ENCODE data around the gene COL28A1.
"Not testable (repeated sequence)": the region's sequence is repeated elsewhere in the genome, so short reads cannot be mapped to it uniquely, and the experiment has no call there.

The COL28A1 gene

GRCh38 chr7:7418997-7419396 lies 116.7 kb downstream of the COL28A1 start:
- FAIRE-seq (no peak), DNase-seq (ENCODE audit: low spot score) (no peak)

GRCh38 chr7:7417851-7418250 lies 117.8 kb downstream of the COL28A1 start:
- no peak for FAIRE-seq

GRCh38 chr7:7417414-7417813 lies 118.3 kb downstream of the COL28A1 start:
- DNase-seq (ENCODE audit: low spot score) (no peak), FAIRE-seq (no peak)

More at GRCh38 chr7:7417851-7418250, 117.8 kb downstream of the COL28A1 start:
- DNase-seq (ENCODE audit: low spot score): no peak

- FAIRE-seq: no peak
- DNase-seq (ENCODE audit: low spot score): no peak
These were observed 119.4 kb downstream of the COL28A1 start for GRCh38 chr7:7416031-7416858.

GRCh38 chr7:7414791-7415603 lies 120.7 kb downstream of the COL28A1 start:
- no peak for FAIRE-seq
- DNase-seq (ENCODE audit: low spot score): no peak

- FAIRE-seq (no peak), DNase-seq (ENCODE audit: low spot score) (no peak)
These were observed 127.5 kb downstream of the COL28A1 start for GRCh38 chr7:7408001-7408770.

- DNase-seq (ENCODE audit: low spot score) (no peak), FAIRE-seq (no peak)
These were observed 130.2 kb downstream of the COL28A1 start for GRCh38 chr7:7405461-7405860.

- FAIRE-seq: no peak
- no peak for DNase-seq (ENCODE audit: low spot score)
These were observed 136.0 kb downstream of the COL28A1 start for GRCh38 chr7:7399707-7400106.

- no peak for DNase-seq (ENCODE audit: low spot score)
- FAIRE-seq: no peak
These were observed 139.9 kb downstream of the COL28A1 start for GRCh38 chr7:7395785-7396184.

- not testable (repeated sequence) for DNase-seq (ENCODE audit: low spot score); FAIRE-seq
These were observed 147.5 kb downstream of the COL28A1 start for GRCh38 chr7:7388164-7388563.

GRCh38 chr7:7385421-7385820 lies 150.3 kb downstream of the COL28A1 start:
- DNase-seq (ENCODE audit: low spot score) (no peak), FAIRE-seq (no peak)

- DNase-seq (ENCODE audit: low spot score) (no peak), FAIRE-seq (no peak)
These were observed 151.4 kb downstream of the COL28A1 start for GRCh38 chr7:7384228-7384627.

GRCh38 chr7:7375538-7375937 lies 160.1 kb downstream of the COL28A1 start:
- DNase-seq (ENCODE audit: low spot score): no peak
- no peak for FAIRE-seq

- DNase-seq (ENCODE audit: low spot score) (no peak), FAIRE-seq (no peak)
These were observed 165.6 kb downstream of the COL28A1 start for GRCh38 chr7:7370076-7370475.

- no peak for FAIRE-seq
These were observed 166.5 kb downstream of the COL28A1 start for GRCh38 chr7:7369134-7369533.

GRCh38 chr7:7354674-7355073 lies 181.0 kb downstream of the COL28A1 start:
- no peak for DNase-seq (ENCODE audit: low spot score)

More at GRCh38 chr7:7369134-7369533, 166.5 kb downstream of the COL28A1 start:
- no peak for DNase-seq (ENCODE audit: low spot score)

GRCh38 chr7:7352845-7353244 lies 182.8 kb downstream of the COL28A1 start:
- no peak for DNase-seq (ENCODE audit: low spot score)
- FAIRE-seq: no peak

More at GRCh38 chr7:7354674-7355073, 181.0 kb downstream of the COL28A1 start:
- no peak for FAIRE-seq

- FAIRE-seq: no peak
- DNase-seq (ENCODE audit: low spot score): no peak
These were observed 183.8 kb downstream of the COL28A1 start for GRCh38 chr7:7351832-7352231.

GRCh38 chr7:7351156-7351555 lies 184.5 kb downstream of the COL28A1 start:
- no peak for DNase-seq (ENCODE audit: low spot score)
- no peak for FAIRE-seq

GRCh38 chr7:7349156-7349555 lies 186.5 kb downstream of the COL28A1 start:
- DNase-seq (ENCODE audit: low spot score) (no peak), FAIRE-seq (no peak)

- FAIRE-seq: no peak
- DNase-seq (ENCODE audit: low spot score): no peak
These were observed 188.6 kb downstream of the COL28A1 start for GRCh38 chr7:7347045-7347444.

- DNase-seq (ENCODE audit: low spot score) (no peak), FAIRE-seq (no peak)
These were observed 191.1 kb downstream of the COL28A1 start for GRCh38 chr7:7344583-7344982.
